Glutamatergic neuron (in vitro differentiated cells): ENCODE measurements around the gene KRT86. TPM values are rescaled to one million over a fixed set of nuclear protein-coding genes. Genes with fewer than 3 reads are reported as not detected.

ENCODE experiments used
- DNase-seq: peaks from one replicate; pipeline ENCODE4 v3.0.0; 2022
- H3K27ac Mint-ChIP-seq: one replicate; pipeline ENCODE4 v1.8.0; 2020; ENCODE audit warnings: mild to moderate bottlenecking, mixed read lengths, inconsistent platforms; ENCODE audit not compliant: unreplicated experiment
- H3K27me3 Mint-ChIP-seq: one replicate; pipeline ENCODE4 v1.8.0; 2020; ENCODE audit warnings: mild to moderate bottlenecking, moderate library complexity, mixed read lengths, inconsistent platforms; ENCODE audit not compliant: unreplicated experiment
- H3K36me3 Mint-ChIP-seq: one replicate; pipeline ENCODE4 v1.8.0; 2020; ENCODE audit warnings: mild to moderate bottlenecking, mixed read lengths, inconsistent platforms; ENCODE audit not compliant: unreplicated experiment
- H3K4me1 Mint-ChIP-seq: one replicate; pipeline ENCODE4 v1.8.0; 2020; ENCODE audit warnings: mild to moderate bottlenecking, low read depth, mixed read lengths, inconsistent platforms; ENCODE audit not compliant: unreplicated experiment
- H3K4me3 Mint-ChIP-seq: one replicate; pipeline ENCODE4 v1.8.0; 2020; ENCODE audit warnings: mild to moderate bottlenecking, mixed read lengths, inconsistent platforms; ENCODE audit not compliant: unreplicated experiment
- H3K9me3 Mint-ChIP-seq: one replicate; pipeline ENCODE4 v1.8.0; 2020; ENCODE audit warnings: mild to moderate bottlenecking, moderate library complexity, mixed read lengths, inconsistent platforms; ENCODE audit not compliant: unreplicated experiment
- CTCF ChIP-seq: fragments of 200-600 bp; sonication (generic); IDR thresholded peaks from one replicate; pipeline ENCODE4 v1.5.0; 2021; ENCODE audit not compliant: partially characterized antibody, unreplicated experiment
- long read RNA-seq: library from polyadenylated mRNA; unstranded; transcript quantifications from one replicate; pipeline ENCODE4 v2.0.0, GENCODE V29; 2020; ENCODE audit not compliant: unreplicated experiment
- total RNA-seq: library from RNA; stranded (reverse); fragmentation: NEBNext Ultra II Directional; extraction: Animal tissue kit (Norgen Biotek cat#: 25700); gene quantifications from one replicate; pipeline ENCODE4 v1.2.1, GENCODE V29; 2021; ENCODE audit not compliant: unreplicated experiment

Gene KRT86
- total RNA-seq: not detected
- long read RNA-seq: 0 reads

DNA sequence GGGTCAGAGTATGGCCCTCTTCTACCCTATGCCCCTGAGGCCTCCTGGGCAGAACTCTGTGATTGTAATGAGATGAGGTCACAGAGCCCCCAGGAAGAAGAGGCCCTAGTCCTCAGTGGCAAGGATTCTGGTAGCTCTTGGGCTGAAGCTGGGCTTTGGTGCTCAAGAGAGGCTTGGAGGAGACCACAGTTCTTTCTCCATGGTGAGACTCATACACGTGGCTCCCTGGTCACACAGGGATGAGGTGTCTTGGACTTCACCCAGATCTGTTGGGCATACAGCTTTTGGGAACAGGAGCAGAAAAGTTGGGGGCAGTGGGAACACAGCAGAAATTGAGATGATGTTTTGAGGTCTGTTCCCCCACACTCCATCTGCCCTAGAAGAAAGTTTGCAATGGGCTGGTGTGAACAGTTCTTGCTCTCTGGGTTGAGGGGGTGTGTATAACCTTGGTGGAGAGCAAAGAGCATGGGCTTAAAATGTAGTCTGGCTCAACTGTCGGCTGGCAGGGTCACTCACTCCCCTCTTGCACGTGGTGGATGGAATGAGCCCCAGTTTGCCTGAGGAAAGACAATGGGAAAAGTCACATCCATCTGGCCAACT, at the start of gene KRT86:
KRT86 (plus strand) TSS at position 125 of the 600 bp plus-strand sequence. CDS start 27,272 bp downstream, outside the sequence.
- no peak for DNase-seq
- H3K4me3 Mint-ChIP-seq: no peak within 1 kb of the TSS
- no peak within 1 kb of the TSS for H3K27ac Mint-ChIP-seq
- no peak for TF ChIP-seq CTCF
- no peaks in the 10 kb centered on the region for H3K4me1 Mint-ChIP-seq
- peaks cover 1% of the 10 kb centered on the region for H3K9me3 Mint-ChIP-seq
- no peaks in the 10 kb centered on the region for H3K36me3 Mint-ChIP-seq
- H3K27me3 Mint-ChIP-seq: peaks cover 4% of the 10 kb centered on the region

- H3K36me3 Mint-ChIP-seq: no peaks in the 10 kb centered on the region
- DNase-seq: no peak
- no peak overlapping the region for H3K4me3 Mint-ChIP-seq
- H3K9me3 Mint-ChIP-seq: peaks cover 2% of the 10 kb centered on the region
- no peak overlapping the region for H3K27ac Mint-ChIP-seq
- peaks cover 5% of the 10 kb centered on the region for H3K27me3 Mint-ChIP-seq
- TF ChIP-seq CTCF: no peak
- no peaks in the 10 kb centered on the region for H3K4me1 Mint-ChIP-seq
These were observed 48.7 kb upstream of the KRT86 start for GRCh38 chr12:52225752-52226151.

GRCh38 chr12:52226446-52226845, 48.0 kb upstream of the KRT86 start:
- Mint-ChIP-seq H3K27me3 (peaks cover 5% of the 10 kb centered on the region), H3K4me3 (no peak overlapping the region), H3K36me3 (no peaks in the 10 kb centered on the region), H3K27ac (no peak overlapping the region), H3K4me1 (no peaks in the 10 kb centered on the region), H3K9me3 (peaks cover 2% of the 10 kb centered on the region)
- no peak for TF ChIP-seq CTCF
- no peak for DNase-seq

- Mint-ChIP-seq H3K27me3 (peaks cover 9% of the 10 kb centered on the region), H3K36me3 (no peaks in the 10 kb centered on the region), H3K4me3 (no peak overlapping the region), H3K27ac (no peak overlapping the region), H3K4me1 (peaks cover 5% of the 10 kb centered on the region), H3K9me3 (peaks cover 4% of the 10 kb centered on the region)
- no peak for DNase-seq
- TF ChIP-seq CTCF: no peak
These were observed 46.8 kb upstream of the KRT86 start for GRCh38 chr12:52227606-52228166.

DNA sequence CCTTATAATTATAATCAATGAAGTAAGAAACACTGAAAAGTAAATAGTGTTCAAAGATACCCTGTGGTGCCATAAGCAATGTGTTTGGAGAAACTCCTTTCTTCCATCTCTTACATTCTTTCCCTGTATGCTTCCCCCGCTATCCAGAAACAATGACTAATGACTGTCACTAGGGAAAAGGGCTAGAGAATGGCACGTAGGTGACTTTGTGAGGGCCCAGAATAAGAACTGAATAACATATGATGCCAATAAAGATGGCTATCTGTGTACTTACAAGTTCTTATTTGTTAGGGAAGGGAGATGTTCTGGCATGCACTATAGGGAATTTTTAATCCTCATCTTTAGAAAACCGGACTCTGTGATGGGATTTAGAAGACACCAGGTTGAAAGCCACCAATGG, 46.1 kb upstream of the KRT86 start:
- Mint-ChIP-seq H3K36me3 (no peaks in the 10 kb centered on the region), H3K4me3 (no peak overlapping the region), H3K9me3 (peaks cover 4% of the 10 kb centered on the region), H3K4me1 (peaks cover 5% of the 10 kb centered on the region), H3K27me3 (peaks cover 9% of the 10 kb centered on the region), H3K27ac (no peak overlapping the region)
- no peak for DNase-seq
- TF ChIP-seq CTCF: no peak
